ENCODE data around the gene SLC6A16.
"Not testable (repeated sequence)": the region's sequence is repeated elsewhere in the genome, so short reads cannot be mapped to it uniquely, and the experiment has no call there.

Gene SLC6A16

GRCh38 chr19:49344505-49345423 lies 19.8 kb upstream of the SLC6A16 start:
- DNase-seq, result no peak

- DNase-seq, result peak; percentile 20
Observed at GRCh38 chr19:49343123-49343522, 18.1 kb upstream of the SLC6A16 start.

DNA sequence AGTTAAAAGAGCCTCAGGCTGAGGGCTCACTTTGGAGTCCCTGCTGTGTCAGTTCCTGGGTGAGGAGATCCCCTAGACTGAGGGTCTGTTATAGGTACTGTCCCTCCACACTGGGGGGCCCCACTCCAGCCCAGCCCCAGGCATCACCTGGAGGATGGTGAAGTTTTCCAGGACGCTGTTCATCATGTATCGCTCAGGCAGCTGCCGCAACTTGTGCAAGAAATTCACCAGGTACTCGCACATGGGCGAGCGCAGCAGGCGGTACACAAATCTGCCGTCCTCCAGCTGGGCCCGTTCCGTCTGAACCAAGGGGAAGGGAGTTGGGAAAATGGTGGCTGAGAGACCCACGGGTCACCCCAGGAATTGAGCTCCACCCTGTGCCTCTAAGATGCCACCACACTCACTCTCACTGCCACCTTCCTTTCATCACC lies 17.3 kb upstream of the SLC6A16 start:
- peak; percentile 13 for DNase-seq

DNA sequence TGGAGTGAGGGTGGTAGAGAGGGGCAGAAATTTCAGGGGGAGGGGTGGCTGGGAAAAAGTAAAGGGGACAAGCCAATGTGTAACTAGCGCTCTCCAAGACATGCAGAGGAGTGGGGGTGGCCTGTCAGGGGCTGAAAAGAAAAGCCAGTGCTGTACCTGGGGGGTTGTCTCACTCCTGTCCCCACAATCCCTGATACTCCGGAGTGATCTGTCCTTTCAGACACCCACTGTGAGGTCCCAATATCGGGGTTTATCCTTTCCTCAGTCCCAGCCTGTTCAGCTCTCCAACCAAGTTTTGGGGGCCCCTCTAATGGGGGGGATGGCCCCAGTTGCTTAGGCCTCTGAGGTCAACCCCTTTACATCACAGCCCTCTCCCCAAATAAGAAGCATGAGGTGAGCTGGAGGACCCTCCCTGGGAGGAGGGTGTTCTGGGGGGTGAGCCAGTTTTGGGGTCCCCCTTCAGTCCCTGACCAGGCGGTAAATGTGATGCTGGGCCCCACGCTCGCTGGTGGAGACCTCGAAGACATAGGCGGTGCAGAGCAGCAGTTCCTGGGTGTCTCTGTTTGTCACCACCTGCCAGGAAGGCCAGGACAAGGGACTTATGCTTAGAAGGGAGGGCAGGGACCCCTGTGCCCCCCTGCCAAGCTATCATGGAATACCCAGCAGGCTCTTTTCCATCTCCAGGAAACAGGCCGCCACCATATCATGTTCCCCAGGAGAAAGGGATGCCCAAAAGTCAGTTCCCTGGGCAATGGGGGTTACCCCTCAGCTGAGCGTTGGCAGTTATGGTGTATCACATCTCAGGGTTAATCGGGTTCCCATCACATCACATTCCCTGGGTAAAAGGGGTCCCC lies 16.1 kb upstream of the SLC6A16 start:
- peak; percentile 22 for DNase-seq

DNA sequence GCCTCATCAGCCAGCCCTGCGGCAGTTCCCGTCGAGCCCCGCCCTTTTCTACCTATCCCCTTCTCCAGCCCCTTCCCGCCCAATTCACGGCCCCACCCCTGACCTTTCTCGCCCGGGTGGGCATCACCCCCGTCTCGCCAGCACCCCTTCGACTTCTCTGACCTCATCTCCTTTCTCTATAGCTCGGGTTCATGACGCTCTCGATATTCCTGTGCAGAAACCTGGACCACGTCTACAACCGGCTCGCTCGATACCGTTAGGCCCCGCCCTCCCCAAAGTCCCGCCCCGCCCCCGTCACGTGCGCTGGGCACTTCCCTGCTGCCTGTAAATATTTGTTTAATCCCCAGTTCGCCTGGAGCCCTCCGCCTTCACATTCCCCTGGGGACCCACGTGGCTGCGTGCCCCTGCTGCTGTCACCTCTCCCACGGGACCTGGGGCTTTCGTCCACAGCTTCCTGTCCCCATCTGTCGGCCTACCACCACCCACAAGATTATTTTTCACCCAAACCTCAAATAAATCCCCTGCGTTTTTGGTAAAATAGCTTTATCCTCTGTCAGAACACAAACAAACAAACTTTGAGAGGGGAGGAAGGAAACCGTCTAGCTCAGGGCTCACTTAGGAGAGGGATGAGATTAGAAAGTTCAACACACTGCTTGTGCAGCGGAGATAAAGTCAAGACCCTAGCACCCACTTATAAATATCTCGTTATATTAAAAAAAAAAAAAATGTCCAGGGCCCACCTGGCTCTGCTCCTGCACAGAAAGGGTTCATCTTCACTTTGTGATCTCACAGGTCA lies 15.3 kb upstream of the SLC6A16 start:
- DNase-seq, result peak; percentile 84

GRCh38 chr19:49339301-49340068 lies 14.5 kb upstream of the SLC6A16 start:
- DNase-seq, result peak; percentile 93

GRCh38 chr19:49338691-49339300 lies 13.8 kb upstream of the SLC6A16 start:
- DNase-seq, result peak; percentile 70

GRCh38 chr19:49338023-49338677 lies 13.2 kb upstream of the SLC6A16 start:
- peak; percentile 32 for DNase-seq

GRCh38 chr19:49337267-49338022 lies 12.5 kb upstream of the SLC6A16 start:
- peak; percentile 10 for DNase-seq

- DNase-seq, result peak; percentile 20
Observed at GRCh38 chr19:49336482-49337266, 11.7 kb upstream of the SLC6A16 start.

- peak; percentile 2 for DNase-seq
Observed at GRCh38 chr19:49335784-49336481, 10.9 kb upstream of the SLC6A16 start.

DNA sequence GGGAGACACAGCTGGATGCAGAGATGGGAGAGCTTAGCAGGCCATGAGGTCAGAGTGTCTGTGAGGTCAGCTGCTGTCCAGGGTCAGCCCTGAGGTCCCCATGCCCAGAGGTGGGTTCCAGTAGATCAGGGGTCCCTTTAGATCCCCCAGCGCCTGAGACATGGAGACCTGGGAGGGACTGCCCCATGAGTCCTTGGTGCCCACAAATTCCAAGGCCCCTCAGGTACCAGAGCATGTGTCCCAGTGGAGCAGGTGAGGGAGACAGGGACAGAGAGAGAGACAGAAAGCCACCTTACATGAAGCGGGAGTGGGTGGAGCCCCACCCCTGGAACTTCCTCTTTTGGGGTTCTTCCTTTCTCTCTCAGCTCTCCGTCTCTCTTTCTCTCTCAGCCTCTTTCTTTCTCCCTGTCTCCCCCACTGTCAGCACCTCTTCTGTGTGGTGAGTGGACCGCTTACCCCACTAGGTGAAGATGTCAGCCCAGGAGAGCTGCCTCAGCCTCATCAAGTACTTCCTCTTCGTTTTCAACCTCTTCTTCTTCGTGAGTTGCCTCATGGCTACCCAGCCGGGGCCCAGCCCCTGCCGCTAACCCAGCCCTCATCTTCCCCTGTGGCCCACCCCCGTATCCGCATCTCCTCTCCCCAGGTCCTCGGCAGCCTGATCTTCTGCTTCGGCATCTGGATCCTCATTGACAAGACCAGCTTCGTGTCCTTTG lies 10.2 kb upstream of the SLC6A16 start, which contains the start of gene CD37:
TSS of gene CD37 (plus strand) at position 336 of the 713 bp plus-strand sequence. CDS start at position 471, 135 bp downstream.
- peak; percentile 33 for DNase-seq

DNA sequence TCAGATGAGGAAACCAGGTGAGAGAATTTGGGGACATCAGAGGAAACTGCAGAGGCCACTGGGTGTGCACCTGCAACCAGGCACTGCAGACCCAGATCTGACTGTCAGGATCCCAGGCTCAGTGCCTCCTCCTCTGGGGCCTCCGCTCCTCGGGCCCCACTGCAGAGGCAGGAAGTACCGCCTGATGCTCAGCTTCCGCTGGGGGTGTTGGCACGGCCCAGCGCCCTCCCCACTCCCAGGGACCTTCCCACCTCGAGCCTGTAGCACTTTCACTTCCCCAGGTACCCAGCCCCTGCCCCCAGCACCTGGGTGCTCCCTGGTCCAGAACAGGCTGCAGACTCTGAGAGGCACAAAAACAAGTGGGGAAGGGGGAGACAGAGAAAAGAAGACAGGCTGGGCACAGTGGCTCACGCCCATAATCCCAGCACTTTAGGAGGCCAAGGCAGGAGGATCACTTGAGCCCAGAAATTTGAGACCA lies 8.9 kb upstream of the SLC6A16 start:
- peak; percentile 59 for DNase-seq

GRCh38 chr19:49333418-49333805 lies 8.4 kb upstream of the SLC6A16 start:
- DNase-seq, result peak; percentile 16

- not testable (repeated sequence) for DNase-seq
Observed at GRCh38 chr19:49332691-49333417, 7.9 kb upstream of the SLC6A16 start.

- DNase-seq, result peak; percentile 42
Observed at GRCh38 chr19:49331616-49332055, 6.6 kb upstream of the SLC6A16 start.

- DNase-seq, result peak; percentile 3
Observed at GRCh38 chr19:49331187-49331586, 6.2 kb upstream of the SLC6A16 start.
